Head of caudate nucleus (tissue), 42 donors: ENCODE results near the gene CCDC144A.
"Not testable (repeated sequence)": the region's sequence is repeated elsewhere in the genome, so short reads cannot be mapped to it uniquely, and the experiment has no call there.

Source experiments
- DNase-seq, 42 donors: peaks; one replicate each; pipeline versions ENCODE4 v3.0.0 to v3.0.0-alpha.2; 2020 to 2021; ENCODE audit warnings: mixed read lengths in 7 of 42
- intact Hi-C: fragments of 100-400 bp; cut with DNase I; formaldehyde crosslinking; loops from one replicate; pipeline ENCODE4 v1.15.0; 2022

Gene CCDC144A, protein sequence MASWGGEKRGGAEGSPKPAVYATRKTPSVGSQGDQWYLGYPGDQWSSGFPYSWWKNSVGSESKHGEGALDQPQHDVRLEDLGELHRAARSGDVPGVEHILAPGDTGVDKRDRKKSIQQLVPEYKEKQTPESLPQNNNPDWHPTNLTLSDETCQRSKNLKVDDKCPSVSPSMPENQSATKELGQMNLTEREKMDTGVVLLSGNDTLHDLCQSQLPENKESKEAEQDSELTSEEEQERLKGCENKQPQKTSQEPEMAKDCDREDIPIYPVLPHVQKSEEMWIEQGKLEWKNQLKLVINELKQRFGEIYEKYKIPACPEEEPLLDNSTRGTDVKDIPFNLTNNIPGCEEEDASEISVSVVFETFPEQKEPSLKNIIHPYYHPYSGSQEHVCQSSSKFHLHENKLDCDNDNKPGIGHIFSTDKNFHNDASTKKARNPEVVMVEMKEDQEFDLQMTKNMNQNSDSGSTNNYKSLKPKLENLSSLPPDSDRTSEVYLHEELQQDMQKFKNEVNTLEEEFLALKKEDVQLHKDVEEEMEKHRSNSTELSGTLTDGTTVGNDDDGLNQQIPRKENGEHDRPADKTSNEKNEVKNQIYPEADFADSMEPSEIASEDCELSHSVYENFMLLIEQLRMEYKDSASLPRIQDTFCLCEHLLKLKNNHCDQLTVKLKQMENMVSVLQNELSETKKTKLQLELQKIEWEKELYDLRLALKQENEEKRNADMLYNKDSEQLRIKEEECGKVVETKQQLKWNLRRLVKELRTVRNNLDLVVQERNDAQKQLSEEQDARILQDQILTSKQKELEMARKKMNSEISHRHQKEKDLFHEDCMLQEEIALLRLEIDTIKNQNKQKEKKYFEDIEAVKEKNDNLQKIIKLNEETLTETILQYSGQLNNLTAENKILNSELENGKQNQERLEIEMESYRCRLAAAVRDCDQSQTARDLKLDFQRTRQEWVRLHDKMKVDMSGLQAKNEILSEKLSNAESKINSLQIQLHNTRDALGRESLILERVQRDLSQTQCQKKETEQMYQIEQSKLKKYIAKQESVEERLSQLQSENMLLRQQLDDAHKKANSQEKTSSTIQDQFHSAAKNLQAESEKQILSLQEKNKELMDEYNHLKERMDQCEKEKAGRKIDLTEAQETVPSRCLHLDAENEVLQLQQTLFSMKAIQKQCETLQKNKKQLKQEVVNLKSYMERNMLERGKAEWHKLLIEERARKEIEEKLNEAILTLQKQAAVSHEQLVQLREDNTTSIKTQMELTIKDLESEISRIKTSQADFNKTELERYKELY (N-terminal part only)

GRCh38 chr17:16689731-16690281, at the start of gene CCDC144A:
CCDC144A (plus strand) TSS chr17:16690241; CDS start chr17:16690401, 160 bp downstream.
- peak in 15 of 42 donors; percentile 13 to 76 (median 43) for DNase-seq
- intact Hi-C loops = not testable (repeated sequence)

DNA sequence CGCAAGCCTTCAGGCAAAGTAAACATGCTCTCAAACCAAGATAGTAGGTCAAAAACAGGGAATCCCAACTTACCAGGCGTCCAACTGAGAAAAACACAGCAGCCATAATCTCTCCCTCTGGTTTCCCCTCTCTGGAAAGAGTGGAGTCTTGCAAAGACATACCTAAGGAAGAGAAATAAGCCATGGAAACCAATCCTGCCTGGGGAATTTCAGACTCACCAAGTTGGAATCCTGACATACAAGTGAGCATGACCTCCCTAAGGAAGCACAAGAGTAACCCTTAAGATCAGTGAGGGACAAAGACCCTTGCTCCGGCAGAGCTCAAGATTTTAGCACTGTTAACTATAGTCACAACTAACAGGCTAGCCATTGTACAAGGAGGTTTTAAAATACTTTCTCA, 40.5 kb upstream of the CCDC144A start:
- intact Hi-C loops = no loop called here

GRCh38 chr17:16652252-16652651, 37.8 kb upstream of the CCDC144A start:
- DNase-seq = no peak
- intact Hi-C loops = no loop called here

More for the DNA sequence above, 40.5 kb upstream of the CCDC144A start:
- DNase-seq = no peak

GRCh38 chr17:16652847-16653366, 37.1 kb upstream of the CCDC144A start:
- intact Hi-C loops = no loop called here
- DNase-seq = no peak

DNA sequence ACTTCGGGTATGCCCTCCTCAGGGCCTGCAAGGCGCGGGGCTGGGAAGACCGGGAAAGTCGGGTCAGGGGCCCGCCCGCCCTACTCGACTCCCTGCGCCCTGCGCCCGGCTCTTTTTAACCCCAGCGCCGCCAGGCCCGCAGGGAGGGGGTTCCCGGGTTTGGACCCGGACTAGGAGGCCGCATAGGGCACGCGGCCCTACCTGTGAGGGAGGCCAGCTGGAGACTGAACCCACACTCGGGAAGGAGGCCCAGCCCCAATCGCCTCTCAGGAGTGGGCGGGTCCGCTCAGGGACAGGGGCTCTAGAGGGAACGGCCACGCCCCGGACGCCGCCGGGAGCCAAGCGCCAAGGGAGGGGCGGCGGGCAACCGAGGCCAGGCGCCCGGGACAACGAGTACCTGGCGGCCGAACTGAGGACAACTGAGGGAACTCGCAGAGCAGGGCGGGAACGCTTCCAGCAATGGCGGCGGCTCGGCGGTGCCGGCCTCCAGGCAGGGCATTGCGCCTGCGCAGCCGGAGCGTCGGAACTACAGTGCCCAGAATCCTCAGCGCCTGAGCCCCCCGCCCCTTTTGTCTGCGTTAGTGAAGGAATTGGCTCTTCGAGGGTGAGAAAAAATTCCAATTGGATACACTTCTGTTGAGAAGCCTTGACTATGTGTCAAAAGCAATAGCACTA, 36.5 kb upstream of the CCDC144A start, which contains the start of gene ZNF624:
Gene ZNF624, minus strand, starts transcription at position 484 of the 675 bp plus-strand sequence.
- intact Hi-C loops = no loop called here
- peak; percentile 77 to 96 (median 92) for DNase-seq

DNA sequence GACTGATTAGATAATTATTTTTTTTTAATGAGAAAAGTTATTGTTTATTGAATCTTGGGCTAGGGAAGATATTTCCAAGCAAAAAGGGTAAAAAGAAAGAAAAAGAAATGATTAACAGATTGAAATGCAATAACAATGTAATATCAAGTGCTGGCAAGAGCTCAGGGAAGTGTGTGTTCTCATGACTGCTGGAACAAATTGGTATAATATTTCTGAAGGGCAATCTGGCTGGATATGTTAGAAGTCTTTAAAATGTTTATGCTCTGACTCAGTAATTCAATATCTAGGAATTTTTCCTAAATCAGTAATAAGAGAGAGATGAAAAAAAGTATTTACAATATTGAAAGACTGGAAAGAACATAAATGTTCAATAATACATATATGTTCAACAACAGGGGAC, 28.8 kb upstream of the CCDC144A start:
- intact Hi-C loops = no loop called here
- DNase-seq = no peak

DNA sequence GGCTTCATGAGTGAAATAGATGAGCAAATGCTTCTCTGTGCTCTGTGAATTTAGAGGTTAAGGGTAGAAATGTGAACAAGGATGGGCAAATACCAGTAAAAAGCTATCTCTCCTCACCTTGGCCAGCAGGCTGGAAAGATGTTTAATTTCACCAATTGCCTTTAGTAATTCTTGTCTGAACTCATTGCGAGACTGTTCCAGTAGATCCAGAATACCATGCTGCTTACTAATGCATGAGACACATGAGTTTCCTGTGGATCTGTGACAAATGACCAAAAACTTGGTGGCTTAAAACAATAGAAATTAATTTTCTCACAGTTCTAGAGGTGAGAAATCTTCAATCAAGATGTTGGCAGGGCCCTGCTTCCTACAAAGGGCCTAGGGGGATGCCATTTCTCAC, 27.1 kb upstream of the CCDC144A start:
- intact Hi-C loops = no loop called here
- DNase-seq = no peak

DNA sequence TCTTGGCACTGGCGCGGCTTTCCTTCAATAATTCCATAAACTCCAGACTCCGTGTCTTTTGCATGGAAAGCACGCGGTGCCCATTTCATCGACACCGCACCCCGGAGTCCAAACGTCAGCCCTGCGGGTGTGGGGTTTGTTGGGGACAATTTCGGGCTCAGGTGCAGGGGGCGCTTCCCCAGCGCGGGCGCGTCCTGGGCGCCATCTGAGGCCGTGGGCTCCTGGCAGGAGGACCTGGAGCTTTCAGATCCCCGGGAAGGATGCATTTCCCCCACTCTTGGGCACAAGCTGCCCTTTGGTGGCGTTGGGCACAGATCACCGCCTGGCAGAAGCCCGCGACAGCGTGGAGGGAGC, 23.5 kb upstream of the CCDC144A start:
- DNase-seq = peak in 3 of 42 donors; percentile 29 to 38 (median 37)
- intact Hi-C loops = not testable (repeated sequence)

DNA sequence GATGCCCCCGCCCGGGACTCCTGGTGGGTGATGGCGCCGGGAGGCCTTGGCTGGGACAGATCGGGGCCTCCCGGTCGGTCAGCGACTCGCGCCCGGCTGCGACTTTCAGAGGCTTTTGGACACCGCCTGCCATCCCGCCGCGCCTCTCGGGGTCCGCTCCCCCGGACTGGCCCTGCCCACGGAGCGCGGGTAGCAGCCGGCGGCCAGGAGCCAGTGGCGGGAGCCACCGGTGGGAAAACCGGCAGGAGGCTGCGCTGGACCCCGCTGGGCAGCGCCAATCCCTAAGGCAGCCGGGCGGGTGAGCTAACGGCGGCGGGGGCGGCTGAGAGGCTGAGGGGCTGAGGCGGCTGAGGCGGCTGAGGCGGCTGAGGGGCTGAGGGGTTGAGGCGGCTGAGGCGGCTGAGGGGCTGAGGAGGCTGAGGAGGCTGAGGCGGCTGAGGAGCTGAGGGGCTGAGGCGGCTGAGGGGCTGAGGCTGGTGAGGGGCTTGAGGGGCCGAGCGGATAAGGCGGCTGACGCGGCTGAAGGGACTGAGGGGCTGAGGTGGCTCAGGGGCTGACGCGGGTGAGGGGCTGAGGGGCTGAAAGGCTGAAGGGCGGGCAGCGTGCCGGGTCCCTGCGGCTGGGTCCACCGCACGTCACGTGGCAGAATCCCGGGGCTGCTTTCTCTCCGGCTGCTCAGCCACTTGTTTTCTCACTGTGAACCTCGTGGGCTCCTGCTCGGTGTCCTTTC, 23.0 kb upstream of the CCDC144A start:
- intact Hi-C loops = not testable (repeated sequence)
- peak; percentile 32 to 85 (median 74) for DNase-seq

DNA sequence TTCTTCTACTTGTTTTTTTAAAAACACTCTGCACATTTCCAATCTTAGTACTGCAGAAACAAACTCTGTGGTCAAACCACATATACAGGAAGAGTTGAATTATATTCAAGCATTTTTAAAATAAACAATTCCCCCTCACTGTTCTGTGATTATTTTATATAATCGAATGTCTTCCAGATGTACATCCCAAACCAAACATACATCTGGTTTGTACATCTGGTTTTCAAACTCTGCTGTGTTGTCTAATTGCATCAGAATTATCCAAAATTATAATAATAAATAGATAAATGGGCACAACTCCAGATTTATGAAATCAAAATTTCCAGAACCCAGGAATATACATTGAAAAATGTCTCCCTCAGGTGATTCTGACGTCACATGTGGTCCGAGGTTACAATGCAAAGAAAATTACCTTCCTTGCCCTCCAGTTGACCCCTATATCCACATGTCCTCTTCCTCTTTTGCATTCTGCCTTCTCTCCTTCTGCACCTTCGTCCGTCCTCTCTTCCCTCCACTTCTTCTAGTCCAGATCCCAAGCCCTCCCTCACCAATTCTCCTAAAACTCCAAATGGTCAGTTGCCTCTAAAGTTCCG, 13.3 kb upstream of the CCDC144A start:
- DNase-seq = no peak
- intact Hi-C loops = no loop called here

GRCh38 chr17:16683290-16684138, 6.5 kb upstream of the CCDC144A start:
- intact Hi-C loops = not testable (repeated sequence)
- peak in 6 of 42 donors; percentile 11 to 51 (median 24) for DNase-seq

- DNase-seq, intact Hi-C loops: not testable (repeated sequence)
Measured at GRCh38 chr17:16686019-16686418, 4.0 kb upstream of the CCDC144A start.

DNA sequence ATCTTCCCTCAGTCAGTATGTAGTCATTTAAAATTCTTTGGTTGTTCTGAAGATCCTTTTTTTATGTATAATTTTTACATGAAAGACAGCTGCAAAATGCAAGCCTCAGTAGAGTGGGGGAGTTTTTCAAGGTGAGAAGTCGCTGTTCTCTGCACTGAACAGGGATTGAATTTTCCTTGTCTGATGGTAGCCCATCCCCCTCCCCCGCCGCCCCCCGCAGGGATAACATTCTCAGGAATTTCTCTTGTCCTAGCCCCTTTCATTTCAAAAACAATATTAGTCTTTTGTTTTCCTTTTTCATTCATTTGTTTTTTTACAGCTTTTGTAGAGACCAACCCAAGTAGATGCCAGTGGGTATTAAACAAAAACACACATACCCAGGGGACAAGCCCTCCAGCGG, 2.9 kb upstream of the CCDC144A start:
- peak in 3 of 42 donors; percentile 4 to 26 (median 9) for DNase-seq
- intact Hi-C loops = not testable (repeated sequence)

DNA sequence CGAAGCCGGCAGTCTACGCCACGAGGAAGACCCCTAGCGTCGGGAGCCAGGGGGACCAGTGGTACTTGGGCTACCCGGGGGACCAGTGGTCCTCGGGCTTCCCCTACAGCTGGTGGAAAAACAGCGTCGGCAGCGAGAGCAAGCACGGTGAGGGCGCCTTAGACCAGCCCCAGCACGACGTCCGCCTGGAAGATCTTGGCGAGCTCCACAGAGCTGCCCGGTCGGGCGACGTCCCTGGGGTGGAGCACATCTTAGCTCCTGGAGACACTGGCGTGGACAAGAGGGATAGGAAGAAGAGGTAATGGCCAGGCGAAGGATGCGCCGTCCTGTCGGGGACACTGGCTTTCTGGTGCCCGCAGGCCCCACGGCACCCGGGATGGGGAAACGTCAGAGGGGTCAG, 406 bp downstream of the CCDC144A start:
- intact Hi-C loops, DNase-seq: not testable (repeated sequence)

DNA sequence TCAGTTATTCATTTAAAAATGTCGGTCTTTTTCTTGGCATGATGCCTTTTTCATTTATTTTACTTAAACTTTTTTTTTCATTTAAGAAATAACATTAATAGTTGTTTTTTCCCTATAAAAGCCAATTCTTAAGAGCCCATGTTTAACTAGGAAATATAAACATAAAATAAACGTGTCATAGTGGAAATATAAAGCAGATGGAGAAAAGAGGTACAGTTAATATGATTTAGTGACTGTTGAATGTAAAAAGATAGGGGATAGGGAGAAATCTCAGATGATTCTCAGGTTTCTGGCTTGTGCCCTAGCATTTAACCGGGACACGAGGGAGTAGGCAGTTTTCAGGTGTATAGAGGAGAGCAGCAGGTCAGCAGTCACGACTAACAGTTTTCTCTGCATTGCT, 7.6 kb downstream of the CCDC144A start:
- intact Hi-C loops, DNase-seq: not testable (repeated sequence)
